ENCODE results near the gene HTR3C. TPM values are rescaled to one million over a fixed set of nuclear protein-coding genes. Genes with fewer than 3 reads are reported as not detected.

HTR3C gene
- total RNA-seq, 1 experiment from 2014 or later, result not detected

GRCh38 chr3:184016811-184017671 is 35.8 kb upstream of the HTR3C start:
- ChIA-PET POLR2A (interaction anchor here (1.0 to 1.2 kb wide), 3 partner anchors 11 to 33 kb away, joined by 3 to 5 read pairs (median 4); no protein-coding TSS in a partner anchor), RAD21 (ENCODE audit: low non-redundant PET in 1 of 2, low total read pairs in 2 of 2, uncharacterized antibody in 2 of 2, unreplicated experiment in 2 of 2) (interaction anchor here in 1 of 2 experiments (0.7 kb wide), 1 partner anchor 113 kb away, joined by 3 read pairs; no protein-coding TSS in a partner anchor), CTCF (interaction anchor here (0.9 to 2.0 kb wide), 8 partner anchors 11 to 272 kb away, joined by 3 to 11 read pairs (median 4); partner anchors contain the start of gene PARL)
- peak overlapping the region; percentile 70 for H3K9ac ChIP-seq (ENCODE audit: low read length)
- H3K27me3 ChIP-seq (ENCODE audit: insufficient read depth, low read length), result no peaks in the 10 kb centered on the region
- H2AFZ ChIP-seq (ENCODE audit: low read depth, low read length, poor library complexity, severe bottlenecking), result peak overlapping the region; percentile 99
- no peaks in the 10 kb centered on the region for H3K9me2 ChIP-seq (ENCODE audit: insufficient read depth)
- no peaks in the 10 kb centered on the region; the same call in 1 of the 2 replicates for H3K79me2 ChIP-seq (ENCODE audit: insufficient read depth, low read length)
- ATAC-seq, result peak; percentile 88
- BruUV-seq (replicated peaks), result TSS peak; percentile 39
- peak overlapping the region; percentile 71 for H3K27ac ChIP-seq (ENCODE audit: low read depth, low read length)
- no peaks in the 10 kb centered on the region for H4K20me1 ChIP-seq (ENCODE audit: insufficient read depth)
- no peaks in the 10 kb centered on the region for H3K9me3 ChIP-seq (ENCODE audit: control insufficient read depth in 1 of 2, insufficient read depth in 1 of 2, low read depth in 1 of 2, low read length in 2 of 2)
- H3K4me1 ChIP-seq (ENCODE audit: control insufficient read depth in 1 of 2, insufficient read depth in 2 of 2, low read length in 2 of 2), result peaks cover 4 to 13% of the 10 kb centered on the region in 2 experiments; a peak in 3 of 4 replicates
- DNase-seq (ENCODE audit: low read depth, low spot score), result peak; percentile 21
- H3K4me3 ChIP-seq (replicated peaks in 1 of 2; ENCODE audit: low read depth in 1 of 2, low read length in 2 of 2), result peak overlapping the region; percentile 83 to 100
- no peaks in the 10 kb centered on the region for H3K36me3 ChIP-seq (ENCODE audit: control insufficient read depth in 1 of 2, insufficient read depth in 2 of 2, low read length in 2 of 2)
- intact Hi-C loops (cut with micrococcal nuclease), result loop anchor here (1.0 to 10.0 kb wide), 3 partner anchors 113 to 268 kb away; no protein-coding TSS in a partner anchor
- H3K4me2 ChIP-seq (ENCODE audit: low read length), result peak overlapping the region; percentile 82
- no peak for TF ChIP-seq POLR2A (IDR thresholded peaks at IDR 0.05; ENCODE audit: borderline replicate concordance, extremely low read depth, insufficient read depth, insufficient read length)
- 0 out of 2 replicates have a peak, but pooled peaks have one; percentile 30 for TF ChIP-seq ZFX (IDR thresholded peaks at IDR 0.05)
- TF ChIP-seq EZH2 (IDR thresholded peaks at IDR 0.05), result no peak
- TF ChIP-seq CTCF (IDR thresholded peaks at IDR 0.05 in 2 of 3, conservative IDR thresholded peaks at IDR 0.05 in 1 of 3; ENCODE audit: borderline replicate concordance in 1 of 3, insufficient read depth in 1 of 3, low read depth in 2 of 3, low read length in 2 of 3), result peak; percentile 55 to 93 (median 72)
- peak; percentile 79 for TF ChIP-seq RAD21 (IDR thresholded peaks at IDR 0.05; ENCODE audit: low read depth)
- TF ChIP-seq ZNF274 (IDR thresholded peaks at IDR 0.05; ENCODE audit: low read depth, low read length), result no peak
